SK-N-SH (cell line): ENCODE measurements around the gene PAPPA2.

Experiments
- MXI1 ChIP-seq: IDR thresholded peaks from 2 replicates; pipeline ENCODE4 v1.6.1; 2012; ENCODE audit warnings: mild to moderate bottlenecking, low read depth, low read length, improper control_type of control experiment
- NFIC ChIP-seq: IDR thresholded peaks from 2 replicates; pipeline ENCODE4 v1.4.0; 2012; ENCODE audit warnings: borderline replicate concordance
- POLR2AphosphoS5 ChIP-seq: IDR thresholded peaks from 2 replicates; pipeline ENCODE4 v1.6.1; 2012; ENCODE audit warnings: low read depth, low read length
- SMC3 ChIP-seq: IDR thresholded peaks from 2 replicates; pipeline ENCODE4 v1.6.1; 2012; ENCODE audit warnings: low read depth, low read length, improper control_type of control experiment
- TF ChIP-seq, protein P1 (sequence below): fragments of 200-600 bp; sonication (generic); IDR thresholded peaks from 2 replicates; pipeline ENCODE4 v1.6.1; 2017; ENCODE audit warnings: antibody characterized with exemption, mild to moderate bottlenecking, moderate library complexity
- TF ChIP-seq, protein P2 (sequence below): IDR thresholded peaks from 2 replicates; pipeline ENCODE4 v1.4.0; 2012; ENCODE audit warnings: low read depth, borderline replicate concordance

DNA sequence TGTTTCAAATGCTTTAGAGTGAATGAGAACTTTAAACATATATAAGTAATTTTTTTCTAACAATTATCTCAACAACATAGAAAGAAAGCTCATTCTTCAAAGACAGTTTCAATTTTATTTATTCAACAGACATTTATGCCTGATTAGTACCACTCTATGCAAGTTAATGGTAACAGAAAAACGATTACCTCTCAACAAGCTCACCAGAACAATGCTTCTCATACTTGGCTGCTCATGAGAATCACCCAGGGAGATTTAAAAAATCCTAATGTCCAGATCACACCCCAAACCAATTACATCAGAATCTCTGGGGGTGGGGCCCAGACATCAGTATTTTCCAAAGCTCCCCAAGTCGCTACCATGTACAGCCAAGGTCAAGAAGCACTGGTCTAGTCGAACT, 312.4 kb downstream of the PAPPA2 start:
- TF ChIP-seq POLR2AphosphoS5 (no peak), MXI1 (no peak), SMC3 (no peak), NFIC (no peak)
- TF ChIP-seq, protein P1, sequence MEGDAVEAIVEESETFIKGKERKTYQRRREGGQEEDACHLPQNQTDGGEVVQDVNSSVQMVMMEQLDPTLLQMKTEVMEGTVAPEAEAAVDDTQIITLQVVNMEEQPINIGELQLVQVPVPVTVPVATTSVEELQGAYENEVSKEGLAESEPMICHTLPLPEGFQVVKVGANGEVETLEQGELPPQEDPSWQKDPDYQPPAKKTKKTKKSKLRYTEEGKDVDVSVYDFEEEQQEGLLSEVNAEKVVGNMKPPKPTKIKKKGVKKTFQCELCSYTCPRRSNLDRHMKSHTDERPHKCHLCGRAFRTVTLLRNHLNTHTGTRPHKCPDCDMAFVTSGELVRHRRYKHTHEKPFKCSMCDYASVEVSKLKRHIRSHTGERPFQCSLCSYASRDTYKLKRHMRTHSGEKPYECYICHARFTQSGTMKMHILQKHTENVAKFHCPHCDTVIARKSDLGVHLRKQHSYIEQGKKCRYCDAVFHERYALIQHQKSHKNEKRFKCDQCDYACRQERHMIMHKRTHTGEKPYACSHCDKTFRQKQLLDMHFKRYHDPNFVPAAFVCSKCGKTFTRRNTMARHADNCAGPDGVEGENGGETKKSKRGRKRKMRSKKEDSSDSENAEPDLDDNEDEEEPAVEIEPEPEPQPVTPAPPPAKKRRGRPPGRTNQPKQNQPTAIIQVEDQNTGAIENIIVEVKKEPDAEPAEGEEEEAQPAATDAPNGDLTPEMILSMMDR = no peak
- TF ChIP-seq, protein P2, sequence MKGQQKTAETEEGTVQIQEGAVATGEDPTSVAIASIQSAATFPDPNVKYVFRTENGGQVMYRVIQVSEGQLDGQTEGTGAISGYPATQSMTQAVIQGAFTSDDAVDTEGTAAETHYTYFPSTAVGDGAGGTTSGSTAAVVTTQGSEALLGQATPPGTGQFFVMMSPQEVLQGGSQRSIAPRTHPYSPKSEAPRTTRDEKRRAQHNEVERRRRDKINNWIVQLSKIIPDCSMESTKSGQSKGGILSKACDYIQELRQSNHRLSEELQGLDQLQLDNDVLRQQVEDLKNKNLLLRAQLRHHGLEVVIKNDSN = no peak
